Activated CD4-positive, alpha-beta memory T cell treated with anti-CD3 and anti-CD28 coated beads, Interleukin-2, amount 10 ng/mL, durations not matched to agents 7 days and 5 days (primary cell): ENCODE results near the gene FGD2. TPM values are rescaled to one million over a fixed set of nuclear protein-coding genes. Genes with fewer than 3 reads are reported as not detected.

Experiments
- CTCF ChIA-PET: fragments of 350-600 bp; sonication (Branson Sonifier 250); formaldehyde crosslinking; loops from one replicate; lab custom pipeline; 2021; ENCODE audit warnings: antibody characterized with exemption, inconsistent platforms; lab: Charles Lee
- POLR2A ChIA-PET: fragments of 350-600 bp; sonication (Branson Sonifier 250); formaldehyde crosslinking; loops from one replicate; lab custom pipeline; 2021; ENCODE audit warnings: antibody characterized with exemption; lab: Charles Lee
- DNase-seq: peaks from one replicate; pipeline ENCODE4 v3.0.0-alpha.2; 2020
- H3K27ac Mint-ChIP-seq: one replicate; pipeline ENCODE4 v1.8.0; 2021; ENCODE audit warnings: mild to moderate bottlenecking, mixed read lengths
- H3K27me3 Mint-ChIP-seq: one replicate; pipeline ENCODE4 v1.8.0; 2021; ENCODE audit warnings: mixed read lengths
- H3K36me3 Mint-ChIP-seq: one replicate; pipeline ENCODE4 v1.8.0; 2021; ENCODE audit warnings: low read depth, mixed read lengths
- H3K4me1 Mint-ChIP-seq: one replicate; pipeline ENCODE4 v1.8.0; 2021; ENCODE audit warnings: mixed read lengths
- H3K4me3 Mint-ChIP-seq: one replicate; pipeline ENCODE4 v1.8.0; 2021; ENCODE audit warnings: mild to moderate bottlenecking, mixed read lengths
- H3K9me3 Mint-ChIP-seq: one replicate; pipeline ENCODE4 v1.8.0; 2021; ENCODE audit warnings: mixed read lengths
- total RNA-seq, 2 experiments: library from RNA; stranded (reverse); gene quantifications; one replicate each; pipeline ENCODE4 v1.2.3, GENCODE V29; 2021

FGD2 gene
- total RNA-seq, 2 experiments from 2014 or later = 4.7 to 4.9 TPM

DNA sequence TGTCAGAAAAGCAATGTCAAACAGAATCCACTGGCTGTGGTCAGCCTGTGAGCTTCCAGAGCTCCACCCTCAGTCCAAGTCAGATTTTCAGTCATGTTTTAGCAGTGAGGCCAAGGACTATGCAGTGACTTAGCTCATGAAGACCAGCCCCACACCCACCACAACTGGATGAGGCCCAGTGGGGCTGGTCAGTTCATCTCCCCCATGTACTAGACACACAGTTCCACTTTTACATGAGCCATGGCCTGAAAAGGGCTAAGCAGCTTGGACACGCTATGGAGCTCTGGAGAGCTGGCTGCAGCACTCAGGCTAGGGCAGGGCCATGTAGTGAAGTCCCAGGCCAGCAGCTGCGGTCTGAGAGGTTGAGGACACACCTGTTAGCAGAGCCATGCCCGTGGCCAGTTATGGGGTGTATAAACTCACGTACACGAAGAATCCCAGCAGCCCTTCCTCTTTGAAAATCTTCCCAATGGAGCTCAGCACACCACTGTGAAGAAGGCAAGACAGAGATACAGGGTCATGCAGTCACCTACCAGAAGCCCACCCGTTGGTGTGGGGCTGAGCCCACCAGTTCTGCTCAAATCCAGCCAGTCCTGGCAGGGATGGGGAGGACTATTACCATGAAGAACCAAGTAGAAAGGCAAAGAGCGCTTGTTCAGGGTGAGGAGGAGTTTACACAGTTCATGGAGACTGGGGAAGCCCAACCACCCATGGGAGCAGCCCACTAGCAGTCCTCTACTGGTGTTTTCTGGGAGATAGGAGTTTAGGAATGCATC, 30.0 kb upstream of the FGD2 start:
- POLR2A ChIA-PET = interaction anchor here (1.2 to 5.0 kb wide), 2 partner anchors 11 to 32 kb away, joined by 3 to 17 read pairs; partner anchors contain the start of gene MTCH1
- Mint-ChIP-seq H3K4me3 (no peak overlapping the region), H3K27ac (no peak overlapping the region), H3K36me3 (peaks cover 89% of the 10 kb centered on the region), H3K4me1 (peaks cover 12% of the 10 kb centered on the region), H3K27me3 (no peaks in the 10 kb centered on the region), H3K9me3 (no peaks in the 10 kb centered on the region)
- DNase-seq = no peak
- CTCF ChIA-PET = interaction anchor here (0.9 to 2.1 kb wide), 2 partner anchors 12 to 43 kb away, joined by 3 to 11 read pairs; no protein-coding TSS in a partner anchor

GRCh38 chr6:36976007-36976264, 29.5 kb upstream of the FGD2 start:
- peaks cover 17% of the 10 kb centered on the region for H3K4me1 Mint-ChIP-seq
- H3K27me3 Mint-ChIP-seq = no peaks in the 10 kb centered on the region
- H3K9me3 Mint-ChIP-seq = no peaks in the 10 kb centered on the region
- no peak overlapping the region for H3K27ac Mint-ChIP-seq
- peaks cover 91% of the 10 kb centered on the region for H3K36me3 Mint-ChIP-seq
- ChIA-PET POLR2A (interaction anchor here (1.2 to 5.0 kb wide), 2 partner anchors 10 to 31 kb away, joined by 3 to 17 read pairs; partner anchors contain the start of gene MTCH1), CTCF (interaction anchor here (0.9 to 2.1 kb wide), 2 partner anchors 12 to 42 kb away, joined by 3 to 11 read pairs; no protein-coding TSS in a partner anchor)
- no peak overlapping the region for H3K4me3 Mint-ChIP-seq
- DNase-seq = no peak

DNA sequence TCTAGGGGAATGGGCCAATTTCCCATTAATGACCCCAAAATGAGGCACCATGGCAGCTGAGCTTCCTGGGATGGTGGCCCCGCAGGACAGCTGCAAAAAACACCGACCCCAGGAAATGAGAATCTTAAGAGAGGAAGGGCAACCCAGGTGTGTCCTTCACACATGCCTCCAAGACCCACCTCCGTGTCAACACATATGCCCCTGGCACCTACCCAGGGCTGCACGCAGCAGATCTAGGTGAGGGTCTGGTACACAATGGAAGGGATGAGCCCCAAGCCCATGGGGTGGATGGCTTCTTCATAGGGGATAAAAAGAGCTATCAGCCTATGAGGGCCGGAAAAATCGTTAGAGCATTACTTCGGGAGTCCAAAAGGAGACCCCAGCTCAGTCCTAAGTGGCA, 28.9 kb upstream of the FGD2 start:
- Mint-ChIP-seq H3K27ac (no peak overlapping the region), H3K36me3 (peaks cover 88% of the 10 kb centered on the region), H3K27me3 (no peaks in the 10 kb centered on the region), H3K4me3 (no peak overlapping the region), H3K4me1 (peaks cover 20% of the 10 kb centered on the region), H3K9me3 (no peaks in the 10 kb centered on the region)
- POLR2A ChIA-PET = interaction anchor here (1.2 to 5.0 kb wide), 2 partner anchors 10 to 31 kb away, joined by 3 to 17 read pairs; partner anchors contain the start of gene MTCH1
- CTCF ChIA-PET = interaction anchor here (0.9 to 2.1 kb wide), 2 partner anchors 13 to 41 kb away, joined by 3 to 11 read pairs; no protein-coding TSS in a partner anchor
- DNase-seq = no peak

- H3K27me3 Mint-ChIP-seq = no peaks in the 10 kb centered on the region
Measured at GRCh38 chr6:36976931-36977330, 28.5 kb upstream of the FGD2 start.

DNA sequence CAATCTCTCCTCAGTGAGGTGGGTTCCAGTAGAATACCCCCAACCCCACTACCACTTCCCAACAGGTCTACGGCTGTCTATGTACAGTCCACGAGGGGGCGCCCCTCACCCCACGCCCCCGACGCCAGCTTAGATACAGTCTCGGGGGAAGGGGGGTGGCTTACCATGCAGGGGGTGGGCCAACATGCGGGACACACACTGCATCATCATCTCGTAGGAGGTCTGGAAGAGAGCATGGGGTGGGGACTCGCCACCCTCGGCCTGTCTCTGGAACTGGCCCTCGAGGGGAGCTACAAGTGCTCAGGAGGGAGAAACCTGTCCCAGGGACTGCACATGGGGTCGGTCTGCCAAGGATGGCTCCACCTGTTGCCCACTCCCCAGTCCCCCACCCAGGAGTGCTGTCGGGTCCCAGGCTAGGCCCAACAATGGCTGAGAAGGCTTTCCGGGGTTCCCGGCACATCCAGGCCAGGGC, 27.9 kb upstream of the FGD2 start:
- no peak overlapping the region for H3K27ac Mint-ChIP-seq
- no peak overlapping the region for H3K4me3 Mint-ChIP-seq
- no peaks in the 10 kb centered on the region for H3K27me3 Mint-ChIP-seq
- peaks cover 84% of the 10 kb centered on the region for H3K36me3 Mint-ChIP-seq
- peaks cover 27% of the 10 kb centered on the region for H3K4me1 Mint-ChIP-seq
- ChIA-PET CTCF (interaction anchor here (0.9 to 1.5 kb wide), 4 partner anchors 10 to 103 kb away, joined by 3 to 7 read pairs (median 4); partner anchors contain the start of gene PPIL1), POLR2A (interaction anchor here (5.0 kb wide), 1 partner anchor 9 kb away, joined by 17 read pairs; the partner anchor contains the start of gene MTCH1)
- no peaks in the 10 kb centered on the region for H3K9me3 Mint-ChIP-seq
- DNase-seq = no peak

More at GRCh38 chr6:36976931-36977330, 28.5 kb upstream of the FGD2 start:
- CTCF ChIA-PET = interaction anchor here (1.5 to 2.1 kb wide), 2 partner anchors 41 kb away, joined by 7 to 11 read pairs; no protein-coding TSS in a partner anchor
- H3K9me3 Mint-ChIP-seq = no peaks in the 10 kb centered on the region
- peaks cover 88% of the 10 kb centered on the region for H3K36me3 Mint-ChIP-seq
- no peak for DNase-seq
- H3K4me3 Mint-ChIP-seq = no peak overlapping the region
- peaks cover 24% of the 10 kb centered on the region for H3K4me1 Mint-ChIP-seq
- H3K27ac Mint-ChIP-seq = no peak overlapping the region
- POLR2A ChIA-PET = interaction anchor here (1.2 to 5.0 kb wide), 2 partner anchors 9 to 30 kb away, joined by 3 to 17 read pairs; partner anchors contain the start of gene MTCH1

DNA sequence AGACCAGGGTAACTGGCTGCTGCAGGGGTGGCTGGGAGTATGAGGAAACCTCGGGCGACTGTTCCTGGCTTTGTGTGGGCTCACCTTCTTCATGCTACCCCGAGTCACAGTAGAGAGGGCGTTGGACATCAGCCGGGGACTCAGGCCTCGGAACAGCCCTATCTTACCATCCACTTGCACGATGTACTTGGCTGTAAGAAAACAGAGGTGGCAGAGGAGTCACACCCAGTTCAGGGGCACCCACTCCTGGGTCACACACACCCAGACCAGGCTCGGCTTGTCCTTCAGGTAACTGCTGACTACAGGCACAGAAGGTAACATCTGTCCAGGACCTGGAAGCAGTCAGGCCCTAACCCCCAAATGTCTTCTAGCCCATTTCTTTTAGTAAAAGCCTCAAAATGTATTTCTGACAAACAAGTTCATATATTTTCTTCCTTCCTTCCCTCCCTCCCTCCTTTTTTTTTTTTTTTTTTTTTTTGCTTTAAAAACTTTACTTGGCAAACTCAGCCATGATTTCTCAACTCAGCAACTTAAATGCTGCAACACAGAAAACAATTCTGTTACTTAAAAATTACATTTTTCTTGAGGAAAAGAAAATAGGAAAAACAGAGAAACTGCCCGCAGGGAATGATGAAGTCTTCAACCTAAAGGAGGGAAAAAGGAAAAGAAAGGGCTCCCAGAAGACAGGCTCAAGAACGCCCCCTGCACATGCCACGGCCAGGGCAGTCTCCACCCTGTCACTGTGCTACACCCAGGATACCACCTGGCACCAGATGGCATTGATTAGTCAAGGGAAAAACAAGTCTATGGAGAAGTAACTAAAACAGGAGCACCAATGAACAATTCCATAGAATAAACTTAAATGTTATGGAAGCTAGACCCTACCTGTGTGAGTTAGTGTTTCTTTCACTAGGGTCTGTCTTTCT, 26.8 kb upstream of the FGD2 start:
- no peaks in the 10 kb centered on the region for H3K27me3 Mint-ChIP-seq
- no peak overlapping the region for H3K27ac Mint-ChIP-seq
- peaks cover 27% of the 10 kb centered on the region for H3K4me1 Mint-ChIP-seq
- ChIA-PET CTCF (interaction anchor here (1.1 to 3.6 kb wide), 6 partner anchors 9 to 104 kb away, joined by 3 to 20 read pairs (median 6); partner anchors contain the start of genes C6orf89 and PPIL1), POLR2A (interaction anchor here (1.1 to 5.0 kb wide), 3 partner anchors 7 to 93 kb away, joined by 6 to 17 read pairs (median 15); partner anchors contain the start of genes C6orf89 and MTCH1)
- H3K4me3 Mint-ChIP-seq = no peak overlapping the region
- H3K36me3 Mint-ChIP-seq = peaks cover 73% of the 10 kb centered on the region
- no peaks in the 10 kb centered on the region for H3K9me3 Mint-ChIP-seq
- DNase-seq = no peak

DNA sequence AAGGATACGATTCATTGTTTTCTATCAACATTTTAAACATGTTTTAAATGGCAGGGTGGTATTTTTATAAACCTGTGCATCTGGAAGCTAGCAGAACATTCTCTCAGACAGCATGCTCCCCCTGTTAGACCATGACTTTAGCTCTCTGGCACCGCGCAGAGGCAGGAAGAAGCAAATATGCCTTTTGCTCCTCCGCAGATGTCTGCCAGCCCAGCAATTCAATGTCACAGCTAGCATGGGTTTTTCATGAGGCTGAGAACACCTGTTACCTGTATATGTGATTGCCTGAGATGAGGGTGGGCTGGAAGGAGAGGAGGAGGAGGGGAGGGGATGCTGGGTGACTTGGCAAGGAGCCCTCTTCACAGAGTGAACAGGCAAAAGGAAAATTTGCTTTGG, 26.1 kb upstream of the FGD2 start:
- ChIA-PET CTCF (interaction anchor here (1.1 to 3.6 kb wide), 3 partner anchors 39 to 99 kb away, joined by 3 to 20 read pairs (median 10); partner anchors contain the start of gene C6orf89), POLR2A (interaction anchor here (0.8 to 3.4 kb wide), 3 partner anchors 39 to 94 kb away, joined by 3 to 15 read pairs (median 6); partner anchors contain the start of gene C6orf89)
- peak; percentile 45 for DNase-seq
- Mint-ChIP-seq H3K9me3 (no peaks in the 10 kb centered on the region), H3K36me3 (peaks cover 67% of the 10 kb centered on the region), H3K4me1 (peaks cover 27% of the 10 kb centered on the region), H3K4me3 (no peak overlapping the region), H3K27ac (peak overlapping the region; percentile 18), H3K27me3 (no peaks in the 10 kb centered on the region)

GRCh38 chr6:36980129-36980528, 25.3 kb upstream of the FGD2 start:
- Mint-ChIP-seq H3K36me3 (peaks cover 60% of the 10 kb centered on the region), H3K4me1 (peaks cover 27% of the 10 kb centered on the region), H3K4me3 (no peak overlapping the region), H3K27ac (no peak overlapping the region), H3K9me3 (no peaks in the 10 kb centered on the region), H3K27me3 (no peaks in the 10 kb centered on the region)
- CTCF ChIA-PET = interaction anchor here (1.6 to 3.6 kb wide), 2 partner anchors 38 to 95 kb away, joined by 10 to 20 read pairs; partner anchors contain the start of gene C6orf89
- no peak for DNase-seq
- POLR2A ChIA-PET = interaction anchor here (0.8 to 3.4 kb wide), 2 partner anchors 38 to 66 kb away, joined by 3 to 15 read pairs; no protein-coding TSS in a partner anchor

DNA sequence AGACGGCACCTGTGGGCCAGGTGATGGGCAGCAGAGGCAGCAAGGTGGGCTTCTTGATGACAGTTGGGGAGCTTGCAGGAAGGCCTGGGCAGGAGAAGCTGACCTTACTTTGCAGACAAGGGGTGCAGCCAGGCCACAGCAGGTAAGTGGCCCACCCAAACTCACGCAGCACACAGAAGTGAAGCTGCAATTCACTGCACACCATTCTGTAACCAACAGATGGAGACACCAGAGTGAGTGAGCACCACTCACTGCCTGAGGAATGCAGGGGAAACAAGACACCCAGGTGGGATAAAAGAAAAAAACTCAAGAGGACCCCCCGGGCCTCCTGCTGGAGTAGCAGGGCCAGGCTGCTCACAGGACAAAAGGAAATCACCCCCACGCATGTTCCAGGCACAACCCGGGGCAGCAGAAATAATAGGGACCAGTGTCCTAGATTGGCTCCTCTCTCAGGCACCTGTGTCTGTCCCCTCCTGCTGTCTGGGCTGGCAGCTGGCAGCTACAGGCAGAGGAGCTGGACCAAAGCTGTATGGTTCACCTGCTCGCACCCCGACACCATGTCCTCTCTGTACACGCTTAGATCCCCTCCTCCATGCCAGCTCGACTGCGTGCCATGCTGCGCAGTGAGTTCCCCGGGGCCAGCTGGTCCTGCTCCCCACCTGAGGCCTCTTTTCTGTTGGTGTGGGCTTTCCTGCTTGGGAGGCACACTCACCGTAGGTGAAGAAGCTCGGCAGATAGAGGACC, 24.4 kb upstream of the FGD2 start:
- H3K27me3 Mint-ChIP-seq = no peaks in the 10 kb centered on the region
- ChIA-PET CTCF (interaction anchor here (3.6 kb wide), 1 partner anchor 37 kb away, joined by 20 read pairs; no protein-coding TSS in a partner anchor), POLR2A (interaction anchor here (1.5 to 3.4 kb wide), 2 partner anchors 25 to 37 kb away, joined by 4 to 15 read pairs; no protein-coding TSS in a partner anchor)
- H3K36me3 Mint-ChIP-seq = peaks cover 52% of the 10 kb centered on the region
- H3K27ac Mint-ChIP-seq = peak overlapping the region; percentile 5
- H3K4me1 Mint-ChIP-seq = peaks cover 27% of the 10 kb centered on the region
- DNase-seq = no peak
- no peaks in the 10 kb centered on the region for H3K9me3 Mint-ChIP-seq
- no peak overlapping the region for H3K4me3 Mint-ChIP-seq

- Mint-ChIP-seq H3K9me3 (no peaks in the 10 kb centered on the region), H3K4me1 (peaks cover 35% of the 10 kb centered on the region), H3K27me3 (no peaks in the 10 kb centered on the region), H3K4me3 (no peak overlapping the region), H3K36me3 (peaks cover 27% of the 10 kb centered on the region), H3K27ac (no peak overlapping the region)
- CTCF ChIA-PET = no interaction called here
- DNase-seq = no peak
- POLR2A ChIA-PET = interaction anchor here (1.2 to 1.6 kb wide), 2 partner anchors 98 to 187 kb away, joined by 3 read pairs; partner anchors contain the start of gene C6orf89
Measured at GRCh38 chr6:36983538-36983937, 21.9 kb upstream of the FGD2 start.
